GM19351 (cell line): Measurements from ENCODE around the gene NDUFV2.
A peak's percentile ranks its signal among the peaks of the same experiment; 100 is the strongest.
"Not testable (repeated sequence)": the region's sequence is repeated elsewhere in the genome, so short reads cannot be mapped to it uniquely, and the experiment has no call there.

Experiments
- ATAC-seq: cut with Tn5 transposase; IDR thresholded peaks from one replicate; pipeline ENCODE4 v1.9.1; 2021; ENCODE audit warnings: mild to moderate bottlenecking, moderate library complexity; ENCODE audit not compliant: unreplicated experiment

Gene NDUFV2

GRCh38 chr18:9148203-9148552, 45.7 kb downstream of the NDUFV2 start:
- no peak for ATAC-seq

DNA sequence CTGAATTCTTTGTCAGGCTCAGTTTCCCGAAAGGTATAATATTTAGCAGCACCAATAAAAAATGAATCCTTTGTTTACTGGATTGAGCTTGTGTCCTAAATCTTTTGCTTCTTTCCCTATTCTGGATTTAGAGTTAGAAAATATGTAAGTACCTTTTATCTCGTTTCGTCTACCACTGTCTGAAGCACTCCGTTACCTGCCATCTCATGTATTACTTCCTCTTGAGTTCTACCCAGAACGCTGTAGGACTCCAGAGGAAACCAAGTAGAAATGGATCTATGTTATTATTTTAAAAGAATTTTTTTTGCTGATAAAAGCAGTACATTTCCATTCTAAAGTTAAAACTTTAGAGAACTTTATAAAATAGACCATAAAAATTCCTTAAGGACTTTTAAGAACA, 47.6 kb downstream of the NDUFV2 start:
- ATAC-seq, result no peak

DNA sequence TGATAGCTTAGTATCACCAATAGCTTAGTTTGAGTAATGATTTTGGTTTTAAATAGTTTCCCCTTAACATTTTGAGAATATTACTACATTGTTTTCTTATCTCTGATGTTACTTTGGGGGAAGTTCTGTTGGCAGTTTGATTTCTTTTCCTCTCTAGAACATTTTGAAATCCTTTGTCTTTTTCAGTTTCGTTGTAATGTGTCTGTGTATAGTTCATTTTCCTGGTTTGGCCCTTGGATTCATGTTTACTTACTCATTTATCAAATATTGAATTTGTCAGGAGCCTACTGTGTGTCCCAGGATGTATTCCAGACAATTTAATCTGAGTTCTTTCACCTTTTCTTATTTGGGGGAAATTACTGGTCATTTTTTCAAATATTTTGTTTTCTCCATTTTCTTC, 50.8 kb downstream of the NDUFV2 start:
- no peak for ATAC-seq

DNA sequence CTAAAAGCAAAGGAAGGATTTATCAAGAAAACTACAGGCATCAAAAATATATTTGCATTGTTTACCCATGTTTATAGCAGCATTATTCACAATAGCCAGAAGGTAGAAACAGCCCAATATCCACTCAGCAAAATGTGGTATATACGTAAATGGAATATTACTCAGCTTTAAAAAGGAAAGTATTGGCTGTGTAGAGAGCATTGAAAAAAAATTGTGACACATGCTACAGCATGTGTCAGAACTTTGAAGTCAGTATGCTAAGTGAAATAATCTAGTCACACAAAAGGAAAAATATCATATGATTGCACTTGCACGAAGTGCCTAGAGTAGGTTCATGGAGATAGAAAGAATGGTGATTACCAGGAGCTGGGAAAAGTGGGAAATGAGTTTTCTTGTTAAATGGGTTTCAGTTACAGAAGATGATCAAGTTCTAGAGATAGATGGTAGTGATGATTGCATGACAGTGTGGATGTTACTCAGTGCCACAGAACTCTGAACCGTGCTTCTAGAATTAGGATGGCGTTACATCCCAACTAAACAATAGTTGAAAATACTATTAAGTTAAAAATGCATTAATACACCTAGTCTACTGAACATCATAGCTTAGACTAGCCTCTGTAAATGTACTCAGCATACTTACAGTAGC, 54.2 kb downstream of the NDUFV2 start:
- ATAC-seq, result no peak

GRCh38 chr18:9157806-9158205, 55.3 kb downstream of the NDUFV2 start:
- no peak for ATAC-seq

- no peak for ATAC-seq
Observed at GRCh38 chr18:9160014-9160413, 57.5 kb downstream of the NDUFV2 start.

DNA sequence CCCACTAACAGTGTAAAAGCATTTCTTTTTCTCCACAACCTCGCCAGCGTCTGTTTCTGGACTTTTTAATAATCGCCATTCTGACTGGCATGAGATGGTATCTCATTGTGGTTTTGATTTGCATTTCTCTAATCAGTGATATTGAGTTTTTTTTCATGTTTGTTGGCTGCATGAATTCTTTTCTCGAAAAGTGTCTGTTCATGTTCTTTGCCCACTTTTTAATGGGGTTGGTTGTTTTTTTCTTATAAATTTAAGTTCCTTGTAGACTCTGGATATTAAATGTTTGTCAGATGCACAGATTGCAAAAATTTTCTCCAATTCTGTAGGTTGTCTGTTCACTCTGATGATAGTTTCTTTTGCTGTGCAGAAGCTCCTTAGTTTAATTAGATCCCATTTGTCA, 60.2 kb downstream of the NDUFV2 start:
- not testable (repeated sequence) for ATAC-seq

DNA sequence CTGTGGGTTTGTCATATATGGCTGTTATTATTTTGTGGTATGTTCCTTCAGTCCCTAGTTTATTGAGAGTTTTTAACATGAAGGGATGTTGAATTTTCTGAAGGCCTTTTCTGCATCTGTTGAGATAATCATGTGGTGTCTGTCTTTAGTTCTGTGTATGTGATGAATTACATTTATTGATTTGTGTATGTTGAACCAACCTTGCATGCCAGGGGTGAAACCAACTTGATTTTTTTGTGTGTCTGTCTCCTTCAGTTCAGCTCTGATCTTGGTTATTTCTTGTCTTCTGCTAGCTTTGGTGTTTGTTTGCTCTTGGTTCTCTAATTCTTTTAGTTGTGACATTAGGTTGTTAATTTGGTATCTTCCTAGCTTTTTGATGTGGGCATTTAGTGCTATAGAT, 61.6 kb downstream of the NDUFV2 start:
- not testable (repeated sequence) for ATAC-seq

DNA sequence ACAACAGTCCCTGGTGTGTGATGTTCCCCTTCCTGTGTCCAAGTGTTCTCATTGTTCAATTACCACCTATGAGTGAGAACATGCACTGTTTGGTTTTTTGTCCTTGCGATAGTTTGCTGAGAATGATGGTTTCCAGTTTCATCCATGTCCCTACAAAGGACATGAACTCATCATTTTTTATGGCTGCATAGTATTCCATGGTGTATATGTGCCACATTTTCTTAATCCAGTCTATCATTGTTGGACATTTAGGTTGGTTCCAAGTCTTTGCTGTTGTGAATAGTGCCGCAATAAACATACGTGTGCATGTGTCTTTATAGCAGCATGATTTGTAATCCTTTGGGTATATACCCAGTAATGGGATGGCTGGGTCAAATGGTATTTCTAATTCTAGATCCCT, 63.4 kb downstream of the NDUFV2 start:
- not testable (repeated sequence) for ATAC-seq

- ATAC-seq, result not testable (repeated sequence)
Observed at GRCh38 chr18:9169515-9169914, 67.0 kb downstream of the NDUFV2 start.

DNA sequence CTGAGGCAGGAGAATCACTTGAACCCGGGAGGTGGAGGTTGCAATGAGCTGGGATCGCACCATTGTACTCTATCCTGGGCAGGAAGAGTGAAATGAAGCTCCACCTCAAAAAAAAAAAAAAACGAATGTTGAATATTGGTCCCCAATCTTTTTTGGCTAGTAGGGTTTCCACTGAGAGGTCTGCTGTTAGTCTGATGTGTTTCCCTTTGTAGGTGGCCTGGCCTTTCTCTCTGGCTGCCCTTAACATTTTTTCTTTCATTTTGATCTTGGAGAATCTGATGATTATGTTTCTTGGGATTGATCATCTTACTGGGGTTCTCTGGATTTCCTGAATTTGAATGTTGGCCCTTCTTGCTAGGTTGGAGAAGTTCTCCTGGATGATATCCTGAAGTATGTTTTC, 69.4 kb downstream of the NDUFV2 start:
- ATAC-seq, result not testable (repeated sequence)

DNA sequence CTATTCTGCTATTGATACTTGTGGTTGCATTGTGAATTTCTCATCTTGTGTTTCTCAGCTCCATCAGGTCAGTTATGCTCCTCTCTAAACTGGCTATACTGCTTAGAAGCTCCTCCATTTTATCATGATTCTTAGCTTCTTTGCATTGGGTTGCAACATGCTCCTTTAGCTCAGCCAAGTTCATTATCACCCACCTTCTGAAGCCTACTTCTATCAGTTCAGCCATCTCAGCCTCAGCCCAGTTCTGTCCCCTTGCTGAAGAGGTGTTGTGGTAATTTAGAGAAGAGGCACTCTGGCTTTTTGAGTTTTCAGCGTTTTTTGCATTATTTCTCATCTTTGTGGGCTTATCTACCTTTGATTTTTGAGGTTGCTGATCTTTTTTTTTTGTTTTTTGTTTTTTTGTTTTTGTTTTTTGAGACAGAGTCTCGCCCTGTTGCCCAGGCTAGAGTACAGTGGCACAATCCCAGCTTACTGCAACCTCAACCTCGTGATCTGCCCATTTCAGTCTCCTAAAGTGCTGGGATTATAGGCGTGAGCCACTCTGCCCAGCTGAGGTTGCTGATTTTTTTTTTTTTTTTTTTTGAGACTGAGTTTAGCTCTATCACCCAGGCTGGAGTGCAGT, 70.1 kb downstream of the NDUFV2 start:
- ATAC-seq, result no peak

GRCh38 chr18:9173770-9174233, 71.3 kb downstream of the NDUFV2 start:
- peak; percentile 65 for ATAC-seq

- no peak for ATAC-seq
Observed at GRCh38 chr18:9174302-9174701, 71.8 kb downstream of the NDUFV2 start.

GRCh38 chr18:9175115-9175514, 72.6 kb downstream of the NDUFV2 start:
- no peak for ATAC-seq

DNA sequence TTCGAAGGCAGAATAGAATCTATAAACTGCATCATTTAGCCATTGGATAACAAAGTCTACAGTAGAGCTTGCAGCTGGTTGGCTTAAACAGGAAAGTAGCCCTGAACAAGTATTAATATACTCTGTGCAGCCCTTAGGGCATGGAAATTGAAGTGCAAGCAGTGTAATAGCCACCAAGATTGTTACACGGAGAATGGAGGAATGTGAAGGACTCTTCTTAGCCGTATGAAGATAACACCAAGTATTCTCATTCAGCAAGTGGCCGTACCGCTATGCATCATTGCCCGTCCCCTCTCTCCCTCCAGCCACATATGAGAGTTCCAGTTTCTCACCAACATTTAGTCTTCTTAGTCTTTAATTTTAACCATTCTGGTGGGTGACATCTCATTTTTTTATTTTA, 74.5 kb downstream of the NDUFV2 start:
- no peak for ATAC-seq

DNA sequence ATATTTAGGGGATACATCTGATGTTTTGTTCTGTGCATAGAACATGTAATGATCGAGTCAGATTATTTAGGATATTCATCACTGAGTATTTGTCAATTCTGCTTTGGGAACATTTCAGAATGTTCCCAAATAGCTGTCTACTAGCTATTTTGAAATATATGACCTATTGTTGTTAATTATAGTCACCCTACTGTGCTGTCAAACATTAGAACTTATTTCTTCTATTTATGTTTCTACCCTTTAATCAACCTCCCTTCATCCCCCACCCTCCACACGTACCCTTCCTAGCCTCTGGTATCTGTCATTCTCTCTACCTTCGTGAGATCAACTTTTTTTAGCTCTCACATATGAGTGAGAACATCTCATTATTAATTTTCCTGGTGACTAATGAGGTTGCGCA, 75.0 kb downstream of the NDUFV2 start:
- no peak for ATAC-seq

DNA sequence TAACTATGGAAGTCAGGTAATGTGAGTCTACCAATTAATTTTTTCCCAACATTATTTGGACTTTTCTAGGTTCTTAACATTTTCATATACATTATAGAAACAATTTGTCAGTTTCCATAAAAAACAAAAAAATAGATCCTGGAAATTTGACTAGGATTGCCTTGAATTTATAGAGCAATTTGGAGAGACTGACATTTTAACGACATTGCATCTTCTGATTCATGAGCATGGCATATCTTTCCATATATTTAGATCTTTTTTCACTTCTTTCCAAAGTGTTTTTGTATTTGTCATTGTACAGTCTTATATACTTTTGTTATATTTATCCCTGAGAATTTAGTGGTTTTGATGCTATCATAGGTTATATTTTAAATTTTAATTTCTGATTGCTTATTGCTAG, 76.1 kb downstream of the NDUFV2 start:
- ATAC-seq, result no peak

DNA sequence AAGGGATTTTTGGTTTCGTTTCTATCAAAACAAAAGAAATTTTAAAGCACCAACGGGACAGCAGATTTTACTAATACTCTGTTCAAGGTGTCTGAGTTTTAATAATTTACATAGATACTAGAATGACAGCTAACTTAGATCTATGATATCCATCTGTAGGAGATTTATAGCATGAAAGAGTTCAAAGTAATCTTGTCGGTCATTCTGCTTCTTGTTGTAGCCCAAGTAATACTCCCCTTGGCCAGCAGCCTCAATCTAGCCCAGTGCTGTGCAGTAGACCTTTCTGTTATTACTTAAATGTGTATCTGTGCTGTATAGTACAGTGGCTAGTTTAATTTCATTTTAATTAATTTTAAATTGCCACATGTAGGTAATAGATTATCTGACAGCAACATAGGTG, 78.8 kb downstream of the NDUFV2 start:
- no peak for ATAC-seq

- ATAC-seq, result no peak
Observed at GRCh38 chr18:9182852-9183399, 80.4 kb downstream of the NDUFV2 start.
